Retina (tissue), 1 donor: ENCODE results near the gene UBE2O.
A peak's percentile ranks its signal among the peaks of the same experiment; 100 is the strongest.

Source experiments
- DNase-seq: peaks from one replicate; pipeline ENCODE4 v3.0.0-alpha.2; 2016

The UBE2O gene

DNA sequence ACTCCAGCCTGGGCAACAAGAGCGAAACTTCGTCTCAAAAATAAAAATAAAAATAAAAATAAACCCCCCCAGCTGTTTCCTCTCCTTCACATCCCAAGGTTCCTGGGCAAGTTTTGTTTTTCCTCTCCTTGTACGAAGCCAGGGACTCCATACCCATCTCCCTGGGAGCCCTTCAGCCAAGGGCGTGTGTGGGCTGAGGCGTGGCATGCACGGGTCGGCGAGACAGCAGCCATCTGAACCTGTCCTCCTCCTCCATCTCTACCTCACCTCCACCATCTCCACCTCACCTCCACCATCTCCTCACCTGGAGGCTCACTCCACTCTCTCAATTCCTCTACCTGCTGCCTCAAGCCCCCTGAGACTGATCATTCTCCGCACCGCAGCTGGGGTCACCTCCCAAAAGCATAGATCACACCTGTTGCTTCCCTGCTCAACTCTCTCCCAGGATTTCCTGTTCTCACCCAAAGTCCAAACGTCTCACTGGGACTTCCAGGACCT lies 31.3 kb upstream of the UBE2O start:
- DNase-seq = no peak

DNA sequence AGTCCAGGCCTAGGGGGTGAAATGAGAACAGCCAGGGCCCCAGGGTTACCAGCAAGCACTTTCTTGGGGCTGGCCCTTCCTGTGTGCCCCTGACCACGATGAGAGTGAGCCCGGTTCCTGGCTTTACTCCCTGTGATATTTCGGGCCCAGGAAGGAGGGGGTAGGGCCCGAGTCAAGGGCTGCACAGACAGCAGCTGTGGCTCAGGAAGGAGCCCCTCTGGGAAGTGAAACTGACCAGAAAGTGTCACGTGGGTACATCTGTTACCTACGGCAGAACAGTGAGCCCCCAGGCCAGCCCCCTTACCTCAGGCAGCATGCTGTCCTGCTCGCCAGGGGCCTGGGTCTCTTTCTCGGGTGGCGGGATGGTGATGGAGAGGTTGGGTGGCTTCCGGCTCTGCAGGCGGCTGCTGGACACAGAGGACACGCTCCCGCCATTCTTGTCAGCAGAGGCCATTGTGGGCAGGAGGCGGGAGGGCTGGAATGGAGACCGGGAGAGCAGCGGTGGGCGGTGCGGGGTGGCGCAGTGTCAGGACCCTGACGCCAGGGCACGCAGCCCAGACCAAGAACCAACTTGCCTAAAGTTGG lies 28.2 kb upstream of the UBE2O start:
- DNase-seq = no peak

DNA sequence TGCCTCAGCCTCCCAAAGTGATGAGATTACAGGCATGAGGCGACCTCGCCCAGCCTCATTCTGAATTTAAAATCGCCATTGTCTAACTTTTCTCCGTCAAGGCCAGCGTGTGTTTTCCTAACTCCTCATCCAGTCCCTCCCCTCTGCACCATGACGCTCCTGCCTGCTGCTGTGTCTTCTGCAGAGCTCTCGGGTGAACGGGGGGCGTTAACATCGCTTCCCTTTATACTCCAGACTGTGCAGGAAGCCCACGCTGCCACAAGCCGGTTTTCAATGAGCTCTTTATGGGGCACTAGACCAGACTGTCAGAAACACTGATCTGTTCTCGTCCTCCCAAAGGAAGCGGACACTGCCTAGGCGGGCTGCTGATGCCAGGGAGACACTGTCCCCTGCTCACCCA lies 27.7 kb upstream of the UBE2O start:
- peak; percentile 74 for DNase-seq

DNA sequence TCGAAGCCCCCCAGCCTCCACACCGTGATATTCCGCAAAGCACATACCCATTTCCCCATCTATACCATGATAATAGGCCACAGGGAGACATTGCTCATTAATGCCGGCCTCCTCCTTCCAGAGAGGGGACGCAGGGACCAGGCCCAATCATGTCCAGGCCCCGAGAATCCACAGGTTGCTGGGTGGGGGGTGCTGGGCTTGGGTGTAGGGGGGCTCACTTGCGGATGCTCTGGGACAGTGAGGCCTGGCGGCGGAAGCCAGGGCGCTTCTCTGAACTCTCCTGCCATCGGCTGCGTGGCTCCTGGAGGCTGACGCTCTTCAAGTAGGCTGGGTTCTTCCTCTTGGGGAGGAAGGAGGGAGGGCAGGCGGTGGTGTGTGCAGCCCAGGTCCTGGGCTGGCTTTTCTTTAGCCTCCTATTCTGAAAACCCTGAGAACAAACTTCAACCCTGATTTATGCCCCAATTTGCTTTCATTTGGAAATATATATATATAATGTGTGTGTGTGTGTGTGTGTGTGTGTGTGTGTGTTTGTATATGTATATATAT lies 26.6 kb upstream of the UBE2O start:
- no peak for DNase-seq

DNA sequence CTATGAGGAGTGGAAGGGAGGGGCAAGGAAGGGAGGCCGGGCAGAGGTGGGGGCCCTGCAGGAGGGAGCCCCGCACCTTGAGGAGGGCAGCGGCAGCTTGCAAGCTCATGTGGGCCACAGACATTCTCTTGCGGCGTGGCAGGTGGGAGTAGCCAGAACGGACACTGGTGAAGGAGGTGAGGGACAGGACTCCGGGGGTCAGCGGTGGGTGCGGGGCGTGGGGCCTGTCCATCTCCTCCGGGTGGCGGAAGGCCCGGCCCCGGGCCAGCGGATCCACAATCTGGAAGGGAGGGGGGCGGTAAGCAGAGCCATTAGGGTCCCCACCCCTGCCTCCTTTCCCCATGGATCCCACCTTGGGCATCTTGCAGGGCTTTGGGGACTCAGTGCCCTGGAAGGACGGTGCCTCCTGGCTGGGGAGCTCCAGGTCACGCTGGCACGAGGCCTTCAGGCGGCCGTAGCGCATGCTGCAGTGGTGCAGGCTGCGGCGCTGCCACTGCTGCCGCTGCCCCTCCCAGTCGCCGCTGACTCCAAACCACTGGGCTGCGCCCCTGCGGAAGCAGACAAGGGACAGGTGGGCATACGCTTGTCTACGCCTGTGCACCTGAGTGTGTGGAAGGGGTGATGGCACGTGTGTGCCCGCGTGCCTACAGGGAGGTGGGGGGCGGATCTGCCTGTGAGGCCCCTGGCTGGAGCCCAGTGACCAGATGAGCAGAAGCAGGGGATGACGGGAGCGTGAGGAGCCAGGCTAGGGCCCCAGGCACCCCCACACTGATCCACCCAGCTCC lies 26.0 kb upstream of the UBE2O start:
- no peak for DNase-seq

DNA sequence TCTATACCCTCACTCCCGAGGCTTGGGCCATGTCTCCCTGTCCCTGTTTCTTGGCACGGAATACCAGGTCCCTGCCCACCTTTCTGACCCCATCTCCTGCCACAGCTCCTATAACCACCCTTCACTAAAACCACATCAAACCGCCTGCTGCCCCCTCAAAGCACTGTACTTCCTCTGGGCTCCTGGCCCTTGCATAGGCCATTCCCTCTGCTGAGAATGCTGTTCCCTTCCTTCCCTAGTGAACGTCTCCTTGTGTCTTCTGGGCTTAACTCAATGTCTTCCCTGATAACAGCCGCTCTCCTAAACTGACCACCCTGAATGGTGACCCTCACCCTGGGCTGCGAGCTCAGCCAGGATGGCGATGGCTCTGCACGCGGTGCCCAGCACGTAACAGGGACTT lies 25.1 kb upstream of the UBE2O start:
- DNase-seq = no peak

DNA sequence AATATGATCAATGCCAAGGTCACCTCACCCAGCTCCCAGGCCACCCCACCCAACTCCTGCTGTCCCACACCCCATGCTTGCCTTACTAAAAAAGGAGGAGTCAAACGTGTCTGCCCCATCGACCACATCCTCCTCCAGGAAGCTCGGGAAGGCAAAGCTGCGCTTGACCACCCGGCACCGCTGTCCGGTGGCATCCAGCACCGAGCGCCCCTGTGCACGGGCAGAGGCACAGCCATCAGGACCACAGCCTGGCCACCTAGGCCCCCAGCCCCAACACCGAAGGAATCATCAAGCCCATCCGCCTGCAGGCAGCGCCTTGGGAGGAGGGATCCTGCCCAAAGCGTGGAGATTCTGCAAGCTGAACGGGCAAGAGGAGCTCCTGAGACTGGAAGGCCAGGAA lies 24.6 kb upstream of the UBE2O start:
- no peak for DNase-seq

DNA sequence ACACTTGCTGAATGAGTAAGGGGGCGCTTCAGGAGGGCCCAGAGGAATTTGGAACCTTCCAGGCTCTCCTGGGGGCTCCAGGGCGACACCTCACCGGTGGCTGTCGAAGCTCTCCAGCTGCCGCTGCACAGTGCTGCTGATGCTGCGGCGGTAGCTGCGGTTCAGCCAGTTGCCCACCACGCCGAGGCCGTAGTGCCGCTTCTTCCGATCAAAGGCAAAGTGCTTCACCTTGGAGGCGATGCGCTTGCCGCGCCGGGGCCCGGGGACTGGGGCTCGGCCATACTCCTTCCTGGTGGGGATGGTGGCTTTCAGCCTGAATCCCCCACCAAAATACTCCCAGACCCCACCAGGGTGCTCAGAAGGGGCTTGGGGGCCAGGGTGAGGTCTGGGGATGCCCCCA lies 23.8 kb upstream of the UBE2O start:
- no peak for DNase-seq

DNA sequence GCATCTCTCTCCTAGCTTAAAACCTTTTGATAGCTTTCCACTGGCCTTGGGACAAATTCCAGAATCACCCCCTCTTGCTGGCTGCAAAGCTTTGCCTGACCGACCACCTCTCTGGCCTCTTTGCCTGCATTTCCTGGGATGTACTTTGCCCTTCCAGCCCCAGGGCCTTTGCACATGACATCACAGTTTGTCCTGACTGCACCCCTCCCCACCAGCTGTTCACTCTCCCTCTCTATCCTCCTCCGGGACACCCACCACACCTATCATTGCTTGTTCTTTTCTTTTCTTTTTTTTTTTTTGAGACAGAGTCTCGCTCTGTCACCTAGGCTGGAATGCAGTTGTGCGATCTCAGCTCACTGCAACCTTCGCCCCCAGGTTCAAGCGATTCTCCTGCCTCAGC lies 22.4 kb upstream of the UBE2O start:
- no peak for DNase-seq

DNA sequence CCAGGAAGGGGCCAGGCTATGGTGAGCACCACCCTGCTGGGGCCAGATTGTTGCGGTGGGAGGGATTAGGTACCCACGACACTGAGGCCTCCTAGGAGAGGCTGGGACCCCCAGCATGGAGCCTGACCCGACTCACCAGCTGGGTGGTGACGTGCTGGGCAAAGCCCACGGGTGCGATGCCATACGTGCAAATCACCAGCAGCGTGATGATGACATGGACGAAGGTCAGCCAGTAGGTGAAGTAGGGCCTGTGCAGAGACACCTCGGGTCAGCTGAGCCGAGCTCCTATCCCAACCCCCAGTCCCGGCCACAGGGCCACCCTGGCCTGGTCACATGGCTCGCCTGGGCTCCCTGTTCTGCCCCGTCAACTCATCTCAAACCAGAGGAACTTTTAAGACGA lies 21.9 kb upstream of the UBE2O start:
- no peak for DNase-seq

DNA sequence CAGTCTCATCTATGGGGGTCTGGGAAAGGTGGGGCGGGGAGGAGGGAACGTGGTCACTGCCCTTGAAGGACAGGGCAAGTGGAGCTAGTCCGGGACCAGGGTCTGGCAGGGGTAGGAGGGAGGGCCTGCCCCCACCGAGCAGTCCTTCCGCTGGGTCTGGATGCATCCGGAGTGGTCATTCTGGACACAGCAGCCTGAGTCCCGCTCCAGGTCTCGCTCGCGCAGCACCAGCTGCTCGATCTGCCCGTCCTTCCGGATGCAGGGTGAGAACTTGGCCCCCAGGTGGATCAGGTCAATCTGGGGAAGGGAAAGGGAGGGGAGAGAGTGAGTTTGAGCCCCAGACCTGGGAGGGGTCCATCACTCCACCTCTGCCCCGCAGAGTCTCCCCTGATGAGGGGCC lies 21.3 kb upstream of the UBE2O start:
- DNase-seq = no peak

DNA sequence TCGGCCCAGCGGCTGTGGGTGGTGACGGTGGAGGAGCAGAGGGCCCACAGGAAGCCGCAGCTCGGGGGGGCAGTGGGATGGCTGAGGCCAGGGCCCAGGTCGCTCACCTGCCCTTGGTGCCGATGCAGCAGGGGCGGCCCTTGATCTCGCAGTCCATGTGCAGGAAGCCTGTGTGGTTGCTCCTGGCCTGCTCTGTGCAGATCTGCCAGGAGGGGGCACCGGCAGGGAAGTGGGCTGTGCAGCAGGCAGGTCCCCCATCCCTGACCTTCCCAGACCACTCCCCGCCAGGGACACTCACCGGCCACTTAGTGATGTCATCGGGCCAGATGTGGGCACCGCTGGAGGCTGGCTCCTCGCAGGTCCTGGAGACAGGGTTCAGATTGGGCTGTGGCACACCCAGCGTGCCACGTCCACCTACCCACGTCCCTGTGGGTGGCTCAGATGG lies 20.6 kb upstream of the UBE2O start:
- DNase-seq = no peak

DNA sequence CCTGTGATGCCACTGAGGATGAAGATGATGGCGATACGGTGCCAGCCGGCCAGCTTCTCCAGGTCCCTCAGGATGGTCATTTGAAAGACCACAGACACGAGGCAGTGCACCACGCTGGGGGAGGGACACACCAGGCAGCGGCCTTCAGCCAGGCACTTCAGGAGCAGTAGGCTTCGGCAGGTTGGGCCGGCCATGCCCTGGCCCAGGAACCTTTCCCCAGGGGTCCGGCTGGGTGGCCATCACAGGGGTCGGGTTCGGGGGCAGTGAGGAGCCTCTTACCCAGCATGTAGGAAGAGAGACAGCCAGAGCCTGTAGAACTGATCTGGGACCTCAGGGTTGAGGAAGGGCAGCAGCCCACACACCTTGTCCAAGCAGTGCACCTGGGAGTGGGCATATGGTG lies 19.8 kb upstream of the UBE2O start:
- DNase-seq = no peak

DNA sequence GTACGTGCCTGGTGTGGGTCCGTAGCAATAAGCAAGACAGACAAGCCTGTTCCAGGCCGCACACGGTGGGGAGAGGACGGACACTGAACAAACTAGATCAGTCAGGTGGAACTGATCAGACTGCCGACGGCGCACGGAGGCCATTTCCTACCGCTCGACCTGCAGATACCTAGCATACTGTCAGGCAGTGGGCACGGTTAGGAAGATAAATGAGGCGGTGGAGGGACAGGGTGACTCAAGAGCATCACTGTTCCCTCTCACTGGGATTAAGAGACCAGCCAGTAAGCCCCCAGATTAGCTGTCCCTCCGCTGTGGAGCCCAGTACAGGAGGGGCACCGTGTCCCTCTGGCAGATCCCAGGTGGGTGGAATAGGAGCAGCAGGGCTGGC lies 19.3 kb upstream of the UBE2O start:
- DNase-seq = no peak

DNA sequence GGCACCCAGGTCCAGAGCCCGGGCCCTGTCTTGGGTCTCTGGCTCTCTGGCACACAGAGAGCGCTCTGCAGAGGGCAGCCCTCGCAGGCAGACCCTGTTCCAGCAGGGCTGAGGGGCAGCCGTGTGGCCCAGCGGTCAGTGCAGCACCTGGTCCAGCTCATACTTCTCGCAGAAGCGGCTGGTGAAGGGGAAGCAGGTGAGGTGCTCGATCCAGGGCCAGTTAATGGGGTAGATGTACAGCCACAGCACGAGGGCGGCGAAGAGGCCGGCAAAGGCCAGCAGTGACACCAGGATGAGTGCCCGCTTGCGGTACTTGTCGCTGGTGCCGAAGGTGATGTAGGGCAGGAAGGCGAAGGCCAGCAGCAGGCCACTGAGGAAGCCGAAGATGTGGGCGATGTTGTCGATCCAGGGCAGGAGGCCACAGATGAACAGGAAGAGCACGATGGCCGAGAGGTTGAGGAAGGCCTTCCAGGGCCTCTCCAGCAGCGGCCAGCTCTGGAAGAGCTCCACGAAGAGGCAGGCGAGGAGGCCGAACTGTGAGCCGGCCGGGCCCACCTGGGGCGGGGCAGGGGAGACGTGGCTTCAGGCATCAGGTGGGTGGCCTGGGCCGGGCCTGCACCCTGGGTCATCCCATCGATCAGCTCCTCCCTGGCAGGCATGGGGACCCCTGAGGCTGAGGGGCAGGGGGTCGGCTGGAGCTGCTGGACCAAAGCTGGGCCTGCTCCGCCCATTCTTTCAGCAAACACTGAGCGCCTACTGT lies 18.7 kb upstream of the UBE2O start:
- DNase-seq = no peak

DNA sequence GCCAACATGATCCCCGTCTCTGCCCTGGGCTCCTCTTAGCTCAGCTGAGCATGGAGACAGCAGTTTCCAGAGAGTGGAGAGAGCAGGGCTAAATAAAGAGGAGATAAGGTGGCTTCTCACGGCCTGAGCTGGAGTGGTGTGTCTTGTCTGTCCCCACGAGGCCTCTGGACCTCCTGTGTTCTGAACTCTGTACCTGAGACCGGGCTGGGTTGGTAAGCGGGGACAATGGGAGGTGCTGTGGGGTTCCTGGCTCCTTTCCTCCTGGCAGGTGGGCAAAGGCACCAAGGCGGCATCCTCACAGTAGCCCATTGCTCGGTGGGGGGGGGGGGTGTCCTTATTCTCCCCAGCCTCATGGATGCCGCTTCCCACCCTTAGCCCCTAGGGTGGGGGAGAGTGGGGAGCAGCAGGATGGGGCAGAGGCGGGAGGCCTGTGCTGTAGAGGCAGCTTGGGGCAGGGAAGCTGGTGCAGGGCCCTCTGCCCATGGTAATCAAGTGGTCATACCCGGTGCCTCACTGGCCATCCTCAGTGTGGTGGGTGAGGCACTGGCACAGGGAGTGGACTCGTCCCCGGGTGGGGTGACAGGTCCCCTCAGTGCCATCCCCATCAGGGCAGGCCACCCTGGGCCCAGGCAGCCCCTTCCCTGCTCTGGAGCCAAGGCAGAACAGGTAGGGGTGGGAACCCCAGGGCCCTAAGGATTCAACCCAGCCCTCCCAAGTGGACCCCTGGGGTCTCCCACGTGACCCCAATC lies 17.2 kb upstream of the UBE2O start:
- no peak for DNase-seq

DNA sequence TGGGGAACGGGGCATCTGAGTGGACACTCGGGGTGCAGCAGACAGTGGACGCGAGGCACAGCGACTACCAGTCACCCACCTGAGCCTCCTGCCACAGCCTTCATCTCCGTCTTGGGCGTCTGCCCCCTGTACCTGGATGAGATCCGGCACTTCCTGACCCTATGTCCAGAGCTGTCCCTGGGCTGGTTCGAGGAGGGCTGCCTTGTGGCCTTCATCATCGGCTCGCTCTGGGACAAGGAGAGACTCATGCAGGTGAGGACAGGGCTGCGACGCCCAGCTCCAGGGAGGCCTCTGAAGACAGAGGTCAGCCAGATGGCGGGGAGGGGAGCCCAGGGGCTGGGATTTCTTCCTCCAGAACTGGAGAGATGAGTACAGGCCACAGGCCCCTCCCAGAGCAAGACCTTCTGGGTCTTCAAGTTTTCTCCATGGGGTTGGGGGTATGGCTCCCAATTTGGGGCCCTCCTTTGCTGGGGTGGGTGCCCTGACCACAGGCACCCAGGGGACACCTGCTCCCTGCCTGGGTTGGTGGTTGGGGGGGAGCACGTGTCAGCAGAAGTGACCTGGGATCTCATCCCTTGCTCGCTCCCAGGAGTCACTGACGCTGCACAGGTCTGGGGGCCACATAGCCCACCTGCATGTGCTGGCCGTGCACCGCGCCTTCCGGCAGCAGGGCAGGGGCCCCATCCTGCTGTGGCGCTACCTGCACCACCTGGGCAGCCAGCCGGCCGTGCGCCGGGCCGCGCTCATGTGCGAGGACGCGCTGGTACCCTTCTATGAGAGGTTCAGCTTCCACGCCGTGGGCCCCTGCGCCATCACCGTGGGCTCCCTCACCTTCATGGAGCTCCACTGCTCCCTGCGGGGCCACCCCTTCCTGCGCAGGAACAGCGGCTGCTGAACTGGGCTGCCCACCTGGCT lies 16.4 kb upstream of the UBE2O start:
- DNase-seq = no peak

DNA sequence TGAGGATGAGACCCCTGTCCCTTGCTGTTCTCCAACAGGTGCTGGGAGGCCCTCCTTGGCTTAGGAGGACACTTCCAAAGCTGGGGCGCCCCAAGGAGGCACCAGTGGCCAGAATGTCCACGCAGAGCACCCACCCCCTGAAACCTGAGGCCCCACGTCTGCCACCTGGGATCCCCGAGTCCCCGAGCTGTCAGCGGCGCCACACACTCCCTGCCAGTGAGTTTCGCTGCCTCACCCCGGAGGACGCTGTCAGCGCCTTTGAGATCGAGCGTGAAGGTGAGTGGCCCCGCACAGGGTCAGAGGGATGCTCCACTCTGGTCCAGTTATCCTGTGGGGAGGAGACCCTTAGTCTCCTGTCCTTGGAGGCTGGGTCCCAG lies 15.7 kb upstream of the UBE2O start:
- no peak for DNase-seq

DNA sequence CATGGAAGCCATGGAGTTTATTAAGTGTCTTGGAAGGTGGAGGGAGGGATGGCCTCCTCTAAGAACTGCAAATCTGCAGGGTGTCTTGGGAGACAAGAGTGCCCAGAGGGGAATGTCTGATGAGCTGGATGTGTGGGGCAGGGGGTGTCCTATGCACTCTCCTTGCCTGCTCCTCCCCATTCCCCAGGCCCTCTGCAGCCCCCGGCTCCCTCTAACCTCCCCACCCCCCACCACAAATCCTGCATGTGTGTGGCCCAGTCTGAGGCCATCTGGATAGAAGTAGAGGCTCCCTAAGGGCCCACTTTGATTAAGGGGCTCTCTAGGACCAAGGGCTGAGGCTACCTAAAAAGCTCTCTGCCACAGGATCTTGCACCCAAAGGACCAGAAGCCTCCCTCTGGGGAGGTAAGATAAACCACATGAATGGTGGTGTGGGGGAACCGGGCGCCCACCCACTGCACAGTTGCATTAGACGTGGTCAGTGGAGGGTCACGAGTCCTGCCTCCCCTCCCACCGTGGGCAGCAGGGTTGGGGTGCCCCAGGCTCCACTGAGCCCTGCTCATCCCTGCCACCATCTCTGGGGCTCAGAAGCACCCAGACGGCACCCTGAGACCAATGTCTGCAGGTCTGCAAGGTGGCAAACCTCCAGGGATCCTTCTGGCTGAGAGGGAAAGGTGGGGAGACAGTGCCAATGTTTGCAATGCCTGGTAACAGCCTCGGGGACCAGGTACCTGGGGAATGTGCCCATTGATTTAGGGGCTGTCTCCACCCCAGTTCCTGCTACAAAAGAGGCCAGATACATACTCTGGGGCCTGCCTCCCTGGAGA lies 15.1 kb upstream of the UBE2O start:
- no peak for DNase-seq

DNA sequence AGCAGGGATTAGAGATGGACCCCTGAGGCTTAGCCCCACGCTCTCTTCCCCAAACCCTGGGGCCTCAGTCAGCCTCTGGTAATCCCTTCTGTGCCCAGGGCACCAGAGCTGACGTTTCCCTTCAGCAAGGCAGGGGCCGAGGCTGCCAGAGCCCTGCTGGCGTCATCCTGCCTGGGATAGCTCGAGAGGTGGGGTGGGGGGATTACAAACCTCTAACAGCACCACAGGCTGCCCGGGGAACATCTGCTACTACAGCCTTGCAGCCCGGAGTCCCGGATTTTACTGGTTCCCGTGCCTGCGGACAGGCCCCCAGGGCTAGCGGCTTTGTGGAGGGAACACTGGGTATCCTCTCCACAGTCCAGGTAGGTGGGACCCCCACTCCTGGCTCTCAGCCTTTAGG lies 14.4 kb upstream of the UBE2O start, which contains the start of gene AANAT:
Gene AANAT (plus strand): TSS at position 238 of the 400 bp plus-strand sequence. CDS start 1,144 bp downstream, outside the sequence.
- DNase-seq = peak; percentile 70

DNA sequence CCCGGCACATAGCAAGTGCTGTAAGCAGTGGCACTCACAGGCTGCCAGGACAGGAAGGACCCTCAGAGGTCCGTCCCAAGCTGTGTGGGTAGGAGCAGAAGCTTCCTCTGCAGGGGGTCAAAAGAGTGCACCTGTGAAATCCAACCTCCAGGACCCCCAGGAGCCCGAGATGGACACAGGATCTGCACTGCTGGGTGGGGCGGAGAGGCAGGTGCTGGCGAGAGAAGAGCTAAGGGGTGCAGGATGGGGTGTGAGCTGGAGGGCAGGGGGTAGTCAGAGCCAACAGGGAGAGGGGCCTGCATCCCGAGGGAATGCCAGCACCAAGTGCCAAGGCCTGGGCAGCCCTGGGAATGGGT lies 13.8 kb upstream of the UBE2O start:
- no peak for DNase-seq
